Fibroblast of skin of right quadriceps (primary cell): Measurements from ENCODE around the gene ZNF48.

Experiments
- DNase-seq: peaks from one replicate; pipeline ENCODE4 v3.0.0-alpha.2; 2013

ZNF48 gene

GRCh38 chr16:30444231-30445148 is 49.3 kb downstream of the ZNF48 start:
- DNase-seq = no peak

- no peak for DNase-seq
Measured at GRCh38 chr16:30445149-30445407, 49.9 kb downstream of the ZNF48 start.

- peak; percentile 99 for DNase-seq
Measured at GRCh38 chr16:30445408-30446202, 50.4 kb downstream of the ZNF48 start, which contains the start of gene SEPHS2. TSS of gene SEPHS2 (minus strand) at chr16:30445874. CDS start at chr16:30445727, 147 bp downstream.

- DNase-seq = no peak
Measured at GRCh38 chr16:30446203-30446595, 51.0 kb downstream of the ZNF48 start.

GRCh38 chr16:30447512-30448226 is 52.4 kb downstream of the ZNF48 start:
- DNase-seq = no peak

GRCh38 chr16:30449116-30449435 is 53.9 kb downstream of the ZNF48 start:
- DNase-seq = no peak
